Fibroblast of skin of back (primary cell): ENCODE results near the gene TTYH2.

ENCODE experiments used
- DNase-seq: peaks from one replicate; pipeline ENCODE4 v3.0.0-alpha.2; 2013

Gene TTYH2

DNA sequence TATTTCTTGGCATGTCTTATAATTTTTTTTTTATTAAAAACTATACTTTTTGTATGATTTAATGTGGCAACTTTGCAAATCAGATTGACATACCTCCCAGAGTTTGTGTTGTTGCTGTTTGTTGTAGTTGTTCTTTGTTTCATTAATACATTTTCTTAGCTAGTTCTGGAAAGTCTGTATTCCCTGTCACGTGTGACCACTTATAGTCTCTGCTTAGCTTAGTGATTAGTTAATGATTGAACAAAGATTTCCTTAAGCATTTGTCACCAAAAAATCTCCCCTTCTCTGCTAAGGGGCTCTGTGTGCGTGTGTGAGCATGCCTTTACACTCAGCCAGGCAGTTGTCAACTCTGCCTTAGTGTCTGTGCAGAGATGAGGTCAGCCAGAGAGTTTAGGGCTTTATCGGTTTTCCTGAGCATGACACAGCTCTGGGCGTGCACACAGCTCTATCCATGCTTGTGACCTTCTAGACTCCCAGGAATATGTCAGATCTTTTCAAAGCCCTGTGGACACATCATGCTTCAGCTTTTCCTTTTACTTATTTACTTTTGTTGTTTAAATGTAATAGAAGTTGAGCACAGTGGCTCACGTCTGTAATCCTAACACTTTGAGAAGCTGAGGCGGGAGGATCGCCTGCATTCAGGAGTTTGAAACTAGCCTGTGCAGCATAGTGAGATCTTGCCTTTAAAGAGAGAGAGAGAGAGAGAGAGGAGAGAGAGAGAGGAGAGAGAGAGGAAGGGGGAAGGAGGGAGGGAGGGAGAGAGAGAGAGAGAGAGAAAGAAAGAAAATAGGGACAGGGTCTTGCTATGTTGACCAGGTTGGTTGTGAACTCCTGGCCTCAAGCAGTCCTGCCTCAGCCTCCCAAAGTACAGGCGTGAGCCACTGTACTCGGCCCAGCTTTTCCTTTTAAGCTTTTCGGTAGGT, 82.5 kb downstream of the TTYH2 start:
- no peak for DNase-seq

DNA sequence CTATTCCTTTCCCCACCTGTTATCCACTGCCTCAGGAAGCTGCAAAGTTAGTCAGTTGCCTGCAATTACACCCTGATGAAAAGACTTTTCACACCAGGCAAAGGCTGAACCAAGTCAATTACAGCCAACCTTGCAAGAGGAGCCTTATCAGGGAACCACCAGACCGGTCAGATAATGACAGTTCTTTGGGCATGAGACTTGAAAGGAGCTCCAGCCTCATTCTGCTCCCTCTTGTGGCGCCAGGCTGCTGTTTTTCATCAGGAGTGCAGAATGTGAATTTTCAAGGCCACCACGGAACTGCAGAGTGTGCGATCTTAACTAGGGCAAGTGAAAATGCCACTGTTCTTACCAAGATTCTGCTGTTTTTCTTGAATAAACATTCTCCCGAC, 83.2 kb downstream of the TTYH2 start:
- peak; percentile 27 for DNase-seq

DNA sequence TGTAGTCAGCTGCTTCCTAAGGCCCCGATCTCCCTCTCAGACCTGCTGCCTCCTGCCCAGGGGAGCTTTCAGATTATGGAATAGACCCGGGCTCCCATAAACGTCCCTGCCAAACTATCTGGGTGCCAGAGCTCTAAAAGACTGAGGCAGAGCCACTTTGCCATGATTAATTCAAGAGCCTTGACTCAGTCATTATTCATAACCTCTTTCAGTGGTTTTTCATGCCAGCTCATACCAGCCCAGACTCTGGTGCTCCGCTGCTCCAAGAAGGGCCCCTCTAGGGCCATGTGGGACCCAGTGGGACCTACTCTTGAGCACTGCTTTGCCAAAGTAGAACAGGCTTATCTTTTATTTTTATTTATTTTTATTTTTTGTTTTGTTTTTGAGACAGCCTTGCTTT, 84.6 kb downstream of the TTYH2 start:
- DNase-seq, result no peak

DNA sequence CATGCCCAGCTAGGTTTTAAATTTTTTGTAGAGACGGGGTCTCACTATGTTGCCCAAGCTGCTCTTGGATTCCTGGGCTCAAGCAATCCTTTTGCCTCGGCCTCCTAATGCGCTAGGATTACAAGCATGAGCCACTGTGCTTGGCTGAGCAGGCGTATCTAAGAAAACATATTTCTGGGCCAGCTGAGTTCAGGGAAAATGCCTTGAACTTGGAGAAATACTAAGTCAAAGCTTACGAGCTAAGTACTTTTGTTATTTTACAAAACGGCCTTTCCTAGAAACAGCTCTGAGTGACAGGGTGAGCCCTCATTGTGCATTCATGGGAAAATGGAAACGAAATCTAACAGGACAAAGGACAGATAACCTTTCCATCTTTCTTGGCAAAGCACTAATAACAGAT, 85.4 kb downstream of the TTYH2 start:
- no peak for DNase-seq

DNA sequence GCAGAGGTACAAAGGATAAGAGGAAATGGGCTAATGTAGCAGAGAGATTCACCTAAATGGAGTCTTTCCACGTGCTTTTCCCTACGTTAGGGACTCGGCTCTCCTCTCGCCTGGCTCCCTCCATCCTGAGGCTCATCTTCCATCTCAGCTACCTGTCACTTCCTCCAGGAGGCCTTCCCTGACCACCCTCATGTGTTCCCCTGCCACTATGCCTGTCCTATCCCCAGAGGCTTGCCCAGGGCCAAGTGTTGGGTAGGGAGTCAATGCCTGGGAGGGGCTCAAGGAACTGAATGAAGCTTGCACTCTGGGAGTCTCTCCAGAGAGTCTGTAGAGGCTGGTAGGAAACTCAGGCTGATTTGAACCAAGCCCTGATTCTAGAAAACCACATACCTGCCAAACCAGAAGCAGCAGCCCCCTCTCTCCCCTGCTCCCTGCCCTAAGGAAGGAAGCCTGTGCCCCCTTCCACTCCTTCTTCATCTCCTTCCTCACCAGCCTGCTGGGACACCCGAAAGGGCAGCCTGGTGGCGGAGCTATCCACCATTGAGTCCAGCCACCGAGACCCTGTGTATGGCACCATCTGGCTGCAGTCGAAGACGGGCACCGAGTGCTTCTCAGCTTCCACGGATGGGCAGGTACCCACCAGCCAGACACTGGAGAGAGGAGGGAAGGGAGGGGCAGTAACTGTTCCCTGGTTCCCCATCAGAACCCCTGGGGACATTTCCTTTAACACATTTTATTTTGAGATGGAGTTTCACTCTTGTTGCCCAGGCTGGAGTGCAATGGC, 86.0 kb downstream of the TTYH2 start:
- no peak for DNase-seq

DNA sequence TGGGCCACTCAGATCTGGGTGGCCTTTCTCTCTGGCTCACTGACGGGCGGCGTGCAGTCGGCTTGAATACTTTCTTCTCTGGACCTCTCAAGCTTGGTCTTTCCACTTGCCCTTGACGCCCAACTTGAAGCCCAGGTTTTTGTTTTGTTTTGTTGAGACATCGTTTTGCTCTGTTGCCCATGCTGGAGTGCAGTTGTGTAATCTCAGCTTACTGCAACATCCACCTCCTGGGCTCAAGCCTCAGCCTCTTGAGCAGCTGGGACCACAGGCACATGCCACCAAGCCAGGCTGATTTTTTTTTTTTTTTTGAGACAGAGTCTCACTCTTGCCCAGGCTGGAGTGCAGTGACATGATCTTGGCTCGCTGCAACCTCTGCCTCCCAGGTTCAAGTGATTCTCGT, 89.9 kb downstream of the TTYH2 start:
- no peak for DNase-seq

DNA sequence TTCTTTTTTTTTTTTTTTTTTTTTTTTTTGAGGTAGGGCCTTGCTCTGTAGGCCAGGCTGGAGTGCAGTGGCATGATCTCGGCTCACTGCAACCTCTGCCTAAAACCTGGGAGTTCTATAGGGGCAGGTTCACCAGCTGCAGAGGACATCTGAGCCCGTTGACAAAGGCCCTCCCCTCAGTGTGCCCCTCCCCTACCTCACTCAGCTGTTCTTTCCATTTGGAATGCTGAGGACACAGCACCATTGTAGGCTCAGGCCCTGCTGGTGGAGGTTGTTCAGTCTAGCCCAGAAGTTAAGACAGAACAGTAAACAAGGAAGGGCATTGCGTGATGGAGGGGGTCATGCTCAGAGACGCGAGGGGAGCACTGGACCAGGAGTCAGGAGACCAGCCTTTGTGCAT, 90.8 kb downstream of the TTYH2 start:
- DNase-seq, result no peak

DNA sequence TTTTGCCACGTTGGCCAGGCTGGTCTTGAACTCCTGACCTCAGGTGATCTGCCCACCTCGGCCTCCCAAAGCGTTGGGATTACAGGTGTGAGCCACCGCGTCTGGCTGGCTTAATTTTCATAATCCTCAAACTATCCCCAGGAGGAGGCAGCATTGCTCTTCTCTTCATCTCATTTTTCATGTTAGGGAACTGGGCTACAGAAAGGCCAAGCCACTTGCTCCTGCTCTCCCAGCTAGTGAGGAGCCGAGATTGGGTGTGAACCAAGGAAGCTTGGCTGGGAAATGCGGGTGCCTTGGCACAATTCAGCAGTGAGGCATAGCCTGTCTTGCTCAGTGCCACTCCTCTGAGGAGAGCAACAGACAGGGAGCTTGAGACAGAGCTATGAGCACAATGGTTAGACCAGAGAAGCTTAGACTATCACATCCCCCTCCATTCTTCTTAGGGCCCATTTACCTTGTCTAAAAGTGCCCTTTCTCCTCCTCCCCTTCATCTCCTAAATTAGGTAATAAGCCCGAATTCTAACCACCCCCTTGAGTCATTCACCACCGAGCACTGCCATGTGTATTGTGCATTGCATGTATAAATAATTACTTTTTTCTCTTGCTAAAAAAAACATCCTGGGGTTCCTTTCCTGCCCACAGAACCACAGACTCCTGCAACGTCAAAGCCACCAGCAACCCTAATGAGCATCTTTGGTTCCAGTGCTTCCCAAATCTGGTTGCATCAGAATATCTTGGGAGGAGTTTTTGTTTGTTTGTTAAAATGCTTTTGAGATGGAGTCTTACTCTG, 92.7 kb downstream of the TTYH2 start:
- no peak for DNase-seq

DNA sequence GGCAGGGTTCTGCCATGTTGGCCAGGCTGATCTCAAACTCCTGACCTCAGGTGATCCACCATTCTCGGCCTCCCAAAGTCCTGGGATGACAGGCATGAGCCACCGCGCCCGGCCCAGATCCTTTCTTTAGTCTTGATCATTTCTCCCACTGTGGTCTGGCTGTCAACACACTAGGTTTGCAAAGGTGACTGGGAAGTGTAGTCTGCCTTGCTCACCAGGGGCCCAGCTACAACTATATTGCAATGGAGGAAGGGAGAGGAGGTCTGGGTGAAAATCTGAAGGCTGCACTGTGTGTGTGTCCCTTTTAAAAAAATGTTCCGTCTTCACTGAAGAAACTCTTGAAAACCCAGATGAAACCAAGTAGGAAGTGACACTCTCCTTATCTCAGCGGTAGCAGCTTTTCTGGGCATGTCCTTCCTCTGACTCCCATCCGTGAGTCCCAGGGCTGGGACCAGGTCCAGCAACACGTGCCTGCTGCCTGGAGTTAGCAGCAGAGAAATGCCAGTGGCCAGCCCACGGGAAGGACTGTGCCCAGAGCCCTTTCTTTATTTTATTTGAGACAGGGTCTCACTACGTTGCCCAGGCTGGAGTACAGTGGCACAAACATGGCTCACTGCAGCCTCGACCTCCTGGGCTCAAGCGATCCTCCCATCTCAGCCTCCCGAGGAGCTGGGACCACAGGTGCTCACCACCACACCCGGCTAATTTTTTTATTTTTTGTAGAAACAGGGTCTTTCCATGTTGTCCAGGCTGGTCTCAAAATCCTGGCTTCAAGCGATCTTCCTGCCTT, 94.8 kb downstream of the TTYH2 start:
- DNase-seq, result no peak

DNA sequence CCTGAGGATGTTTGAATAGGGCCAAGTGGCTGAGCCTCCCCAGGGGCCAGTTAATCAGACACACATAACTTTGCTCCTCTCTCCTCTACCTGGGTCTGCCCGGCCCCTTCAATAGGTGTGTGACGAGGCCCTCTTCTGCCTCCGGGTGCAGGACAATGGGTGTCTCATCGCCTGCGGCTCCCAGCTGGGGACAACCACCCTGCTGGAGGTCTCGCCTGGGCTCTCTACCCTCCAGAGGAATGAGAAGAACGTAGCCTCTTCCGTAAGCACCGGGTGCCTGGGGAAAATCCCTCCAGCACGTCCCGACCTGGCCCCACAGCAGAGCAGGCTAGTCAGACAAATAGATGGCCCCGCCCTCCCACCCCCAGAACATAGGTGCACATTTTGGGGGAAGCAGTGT, 96.5 kb downstream of the TTYH2 start:
- DNase-seq, result no peak
